GM18873 (cell line): ENCODE measurements around the gene CLEC18A.
"Not testable (repeated sequence)": the region's sequence is repeated elsewhere in the genome, so short reads cannot be mapped to it uniquely, and the experiment has no call there.

Experiments used
- ATAC-seq: cut with Tn5 transposase; IDR thresholded peaks from one replicate; pipeline ENCODE4 v1.9.1; 2021; ENCODE audit warnings: mild to moderate bottlenecking, moderate library complexity, moderate number of reproducible peaks; ENCODE audit not compliant: unreplicated experiment, low FRiP score

CLEC18A gene

GRCh38 chr16:70012354-70012753 lies 61.2 kb downstream of the CLEC18A start:
- not testable (repeated sequence) for ATAC-seq

GRCh38 chr16:70012951-70013350 lies 61.8 kb downstream of the CLEC18A start:
- ATAC-seq = not testable (repeated sequence)
